ENCODE data around the gene ZNF746. TPM values are rescaled to one million over a fixed set of nuclear protein-coding genes. Genes with fewer than 3 reads are reported as not detected.

Gene ZNF746
- total and polyA plus RNA-seq, 9 of the 15 experiments (the other 6 are each of a cell fraction or from before 2014, with no cell fraction given) = 1.7 to 31.6 (median 13.3) TPM

DNA sequence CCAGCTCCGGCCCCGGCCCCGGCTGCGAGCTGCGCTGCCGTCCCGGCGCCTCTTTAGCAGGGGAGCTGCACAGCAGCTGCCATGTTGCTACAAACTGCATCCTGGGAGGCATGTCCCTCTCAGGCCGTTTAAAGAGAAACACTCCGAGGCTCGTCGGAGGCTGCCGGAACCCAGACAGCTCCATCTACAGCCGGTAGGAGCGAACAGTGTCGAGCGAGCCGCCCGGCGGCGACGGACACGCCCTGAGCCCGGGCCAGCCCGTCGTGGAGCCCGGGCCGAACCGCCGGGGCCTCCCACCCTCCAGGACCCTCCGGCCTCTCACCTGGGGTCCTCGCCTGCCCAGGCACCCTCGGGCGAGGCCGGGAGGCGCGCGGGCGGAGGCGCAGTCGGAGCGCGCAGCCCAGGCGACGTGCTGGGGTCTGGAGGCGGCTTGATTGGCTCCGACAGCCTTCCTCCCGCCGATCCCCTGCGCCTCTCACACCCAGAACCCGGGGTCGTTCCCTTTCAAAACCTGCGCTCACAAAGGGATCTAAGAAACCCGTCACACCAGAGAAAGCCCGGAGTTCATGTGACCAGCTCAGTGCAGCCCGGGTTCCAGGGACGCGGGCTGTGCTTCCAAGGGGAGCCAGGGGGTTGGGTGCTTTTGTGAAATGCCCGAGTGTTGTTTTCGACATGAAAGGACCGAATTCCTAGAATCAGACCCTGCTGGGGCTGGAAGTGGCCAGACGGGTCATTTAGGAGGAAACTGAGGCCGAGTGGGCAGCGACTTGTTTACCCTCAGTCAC lies 36.9 kb downstream of the ZNF746 start, which contains the start of gene ZNF777 (continued):
- TF ChIP-seq, protein P1, sequence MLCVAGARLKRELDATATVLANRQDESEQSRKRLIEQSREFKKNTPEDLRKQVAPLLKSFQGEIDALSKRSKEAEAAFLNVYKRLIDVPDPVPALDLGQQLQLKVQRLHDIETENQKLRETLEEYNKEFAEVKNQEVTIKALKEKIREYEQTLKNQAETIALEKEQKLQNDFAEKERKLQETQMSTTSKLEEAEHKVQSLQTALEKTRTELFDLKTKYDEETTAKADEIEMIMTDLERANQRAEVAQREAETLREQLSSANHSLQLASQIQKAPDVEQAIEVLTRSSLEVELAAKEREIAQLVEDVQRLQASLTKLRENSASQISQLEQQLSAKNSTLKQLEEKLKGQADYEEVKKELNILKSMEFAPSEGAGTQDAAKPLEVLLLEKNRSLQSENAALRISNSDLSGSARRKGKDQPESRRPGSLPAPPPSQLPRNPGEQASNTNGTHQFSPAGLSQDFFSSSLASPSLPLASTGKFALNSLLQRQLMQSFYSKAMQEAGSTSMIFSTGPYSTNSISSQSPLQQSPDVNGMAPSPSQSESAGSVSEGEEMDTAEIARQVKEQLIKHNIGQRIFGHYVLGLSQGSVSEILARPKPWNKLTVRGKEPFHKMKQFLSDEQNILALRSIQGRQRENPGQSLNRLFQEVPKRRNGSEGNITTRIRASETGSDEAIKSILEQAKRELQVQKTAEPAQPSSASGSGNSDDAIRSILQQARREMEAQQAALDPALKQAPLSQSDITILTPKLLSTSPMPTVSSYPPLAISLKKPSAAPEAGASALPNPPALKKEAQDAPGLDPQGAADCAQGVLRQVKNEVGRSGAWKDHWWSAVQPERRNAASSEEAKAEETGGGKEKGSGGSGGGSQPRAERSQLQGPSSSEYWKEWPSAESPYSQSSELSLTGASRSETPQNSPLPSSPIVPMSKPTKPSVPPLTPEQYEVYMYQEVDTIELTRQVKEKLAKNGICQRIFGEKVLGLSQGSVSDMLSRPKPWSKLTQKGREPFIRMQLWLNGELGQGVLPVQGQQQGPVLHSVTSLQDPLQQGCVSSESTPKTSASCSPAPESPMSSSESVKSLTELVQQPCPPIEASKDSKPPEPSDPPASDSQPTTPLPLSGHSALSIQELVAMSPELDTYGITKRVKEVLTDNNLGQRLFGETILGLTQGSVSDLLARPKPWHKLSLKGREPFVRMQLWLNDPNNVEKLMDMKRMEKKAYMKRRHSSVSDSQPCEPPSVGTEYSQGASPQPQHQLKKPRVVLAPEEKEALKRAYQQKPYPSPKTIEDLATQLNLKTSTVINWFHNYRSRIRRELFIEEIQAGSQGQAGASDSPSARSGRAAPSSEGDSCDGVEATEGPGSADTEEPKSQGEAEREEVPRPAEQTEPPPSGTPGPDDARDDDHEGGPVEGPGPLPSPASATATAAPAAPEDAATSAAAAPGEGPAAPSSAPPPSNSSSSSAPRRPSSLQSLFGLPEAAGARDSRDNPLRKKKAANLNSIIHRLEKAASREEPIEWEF (CRISPR knock-in tag; IDR thresholded peaks at IDR 0.05) = no peak
- no peak for TF ChIP-seq KDM1A (IDR thresholded peaks at IDR 0.05)
- peak; percentile 76 to 88 for TF ChIP-seq NONO (IDR thresholded peaks at IDR 0.05; ENCODE audit: low read depth in 2 of 2, low read length in 1 of 2)
- peak; percentile 84 for TF ChIP-seq POLR2AphosphoS5 (IDR thresholded peaks at IDR 0.05; ENCODE audit: control insufficient read depth, insufficient read depth, low read depth, low read length)
- TF ChIP-seq, protein P2, sequence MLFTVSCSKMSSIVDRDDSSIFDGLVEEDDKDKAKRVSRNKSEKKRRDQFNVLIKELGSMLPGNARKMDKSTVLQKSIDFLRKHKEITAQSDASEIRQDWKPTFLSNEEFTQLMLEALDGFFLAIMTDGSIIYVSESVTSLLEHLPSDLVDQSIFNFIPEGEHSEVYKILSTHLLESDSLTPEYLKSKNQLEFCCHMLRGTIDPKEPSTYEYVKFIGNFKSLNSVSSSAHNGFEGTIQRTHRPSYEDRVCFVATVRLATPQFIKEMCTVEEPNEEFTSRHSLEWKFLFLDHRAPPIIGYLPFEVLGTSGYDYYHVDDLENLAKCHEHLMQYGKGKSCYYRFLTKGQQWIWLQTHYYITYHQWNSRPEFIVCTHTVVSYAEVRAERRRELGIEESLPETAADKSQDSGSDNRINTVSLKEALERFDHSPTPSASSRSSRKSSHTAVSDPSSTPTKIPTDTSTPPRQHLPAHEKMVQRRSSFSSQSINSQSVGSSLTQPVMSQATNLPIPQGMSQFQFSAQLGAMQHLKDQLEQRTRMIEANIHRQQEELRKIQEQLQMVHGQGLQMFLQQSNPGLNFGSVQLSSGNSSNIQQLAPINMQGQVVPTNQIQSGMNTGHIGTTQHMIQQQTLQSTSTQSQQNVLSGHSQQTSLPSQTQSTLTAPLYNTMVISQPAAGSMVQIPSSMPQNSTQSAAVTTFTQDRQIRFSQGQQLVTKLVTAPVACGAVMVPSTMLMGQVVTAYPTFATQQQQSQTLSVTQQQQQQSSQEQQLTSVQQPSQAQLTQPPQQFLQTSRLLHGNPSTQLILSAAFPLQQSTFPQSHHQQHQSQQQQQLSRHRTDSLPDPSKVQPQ (CRISPR knock-in tag; IDR thresholded peaks at IDR 0.05; ENCODE audit: borderline replicate concordance) = no peak
- no peak for TF ChIP-seq FOXK1 (CRISPR knock-in tag; IDR thresholded peaks at IDR 0.05; ENCODE audit: borderline replicate concordance)
- no peak for TF ChIP-seq SMAD2 (IDR thresholded peaks at IDR 0.05; ENCODE audit: low read depth, low read length)
- TF ChIP-seq, protein P3, sequence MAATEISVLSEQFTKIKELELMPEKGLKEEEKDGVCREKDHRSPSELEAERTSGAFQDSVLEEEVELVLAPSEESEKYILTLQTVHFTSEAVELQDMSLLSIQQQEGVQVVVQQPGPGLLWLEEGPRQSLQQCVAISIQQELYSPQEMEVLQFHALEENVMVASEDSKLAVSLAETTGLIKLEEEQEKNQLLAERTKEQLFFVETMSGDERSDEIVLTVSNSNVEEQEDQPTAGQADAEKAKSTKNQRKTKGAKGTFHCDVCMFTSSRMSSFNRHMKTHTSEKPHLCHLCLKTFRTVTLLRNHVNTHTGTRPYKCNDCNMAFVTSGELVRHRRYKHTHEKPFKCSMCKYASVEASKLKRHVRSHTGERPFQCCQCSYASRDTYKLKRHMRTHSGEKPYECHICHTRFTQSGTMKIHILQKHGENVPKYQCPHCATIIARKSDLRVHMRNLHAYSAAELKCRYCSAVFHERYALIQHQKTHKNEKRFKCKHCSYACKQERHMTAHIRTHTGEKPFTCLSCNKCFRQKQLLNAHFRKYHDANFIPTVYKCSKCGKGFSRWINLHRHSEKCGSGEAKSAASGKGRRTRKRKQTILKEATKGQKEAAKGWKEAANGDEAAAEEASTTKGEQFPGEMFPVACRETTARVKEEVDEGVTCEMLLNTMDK (IDR thresholded peaks at IDR 0.05; ENCODE audit: borderline replicate concordance, insufficient read depth, low read depth, low read length, poor library complexity, severe bottlenecking) = peak; percentile 86
- TF ChIP-seq TRIM28 (IDR thresholded peaks at IDR 0.05) = no peak
- TF ChIP-seq MBD2 (IDR thresholded peaks at IDR 0.05; ENCODE audit: borderline replicate concordance, low read depth) = peak; percentile 45
- TF ChIP-seq, protein P4, sequence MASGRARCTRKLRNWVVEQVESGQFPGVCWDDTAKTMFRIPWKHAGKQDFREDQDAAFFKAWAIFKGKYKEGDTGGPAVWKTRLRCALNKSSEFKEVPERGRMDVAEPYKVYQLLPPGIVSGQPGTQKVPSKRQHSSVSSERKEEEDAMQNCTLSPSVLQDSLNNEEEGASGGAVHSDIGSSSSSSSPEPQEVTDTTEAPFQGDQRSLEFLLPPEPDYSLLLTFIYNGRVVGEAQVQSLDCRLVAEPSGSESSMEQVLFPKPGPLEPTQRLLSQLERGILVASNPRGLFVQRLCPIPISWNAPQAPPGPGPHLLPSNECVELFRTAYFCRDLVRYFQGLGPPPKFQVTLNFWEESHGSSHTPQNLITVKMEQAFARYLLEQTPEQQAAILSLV (tag; IDR thresholded peaks at IDR 0.05) = no peak
- TF ChIP-seq ZNF76 (CRISPR knock-in tag; IDR thresholded peaks at IDR 0.05; ENCODE audit: borderline replicate concordance) = 0 out of 2 replicates have a peak, but pooled peaks have one; percentile 42
- no peak for TF ChIP-seq ZNF57 (CRISPR knock-in tag; IDR thresholded peaks at IDR 0.05)
- no peak for TF ChIP-seq DACH1 (IDR thresholded peaks at IDR 0.05; ENCODE audit: partially characterized antibody)

All from K562 (cell line).